Measurements from ENCODE around the gene MLLT6. TPM values are rescaled to one million over a fixed set of nuclear protein-coding genes. Genes with fewer than 3 reads are reported as not detected.

Gene MLLT6
- total and polyA plus RNA-seq, 2 of the 13 experiments (the other 11 are each of a cell fraction or from before 2014, with no cell fraction given): 50.7 to 69.5 TPM

DNA sequence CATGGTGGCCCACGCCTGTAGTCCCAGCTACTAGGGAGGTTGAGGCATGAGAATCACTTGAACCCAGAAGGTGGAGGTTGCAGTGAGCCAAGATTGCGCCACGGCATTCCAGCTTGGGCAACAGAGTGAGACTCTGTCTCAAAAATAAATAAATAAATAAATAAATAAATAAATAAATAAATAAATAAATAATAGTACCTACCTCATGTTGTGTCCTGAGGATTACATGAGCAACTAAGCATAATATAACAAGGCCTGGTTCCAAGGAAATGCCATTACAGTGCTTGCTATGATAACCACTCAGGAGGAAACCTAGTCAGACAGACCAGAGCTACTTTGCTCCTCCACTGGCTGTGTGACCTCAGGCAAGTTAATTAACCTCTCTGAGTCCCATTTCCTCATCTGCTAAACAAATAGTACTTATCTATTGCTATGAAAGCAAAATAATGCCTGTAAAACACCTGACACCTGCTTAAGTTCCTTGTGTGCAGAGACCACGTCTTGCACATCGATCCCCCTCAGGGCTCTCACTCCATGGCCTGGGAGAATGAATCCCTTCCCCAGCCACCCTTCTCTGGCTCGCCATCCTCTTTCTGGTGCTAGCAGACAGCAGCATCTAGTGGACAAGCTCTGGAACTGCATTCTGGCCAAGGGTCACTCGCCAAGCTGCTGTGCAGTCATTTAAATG is 37.8 kb upstream of the MLLT6 start (continued):
- TF ChIP-seq, protein P1, sequence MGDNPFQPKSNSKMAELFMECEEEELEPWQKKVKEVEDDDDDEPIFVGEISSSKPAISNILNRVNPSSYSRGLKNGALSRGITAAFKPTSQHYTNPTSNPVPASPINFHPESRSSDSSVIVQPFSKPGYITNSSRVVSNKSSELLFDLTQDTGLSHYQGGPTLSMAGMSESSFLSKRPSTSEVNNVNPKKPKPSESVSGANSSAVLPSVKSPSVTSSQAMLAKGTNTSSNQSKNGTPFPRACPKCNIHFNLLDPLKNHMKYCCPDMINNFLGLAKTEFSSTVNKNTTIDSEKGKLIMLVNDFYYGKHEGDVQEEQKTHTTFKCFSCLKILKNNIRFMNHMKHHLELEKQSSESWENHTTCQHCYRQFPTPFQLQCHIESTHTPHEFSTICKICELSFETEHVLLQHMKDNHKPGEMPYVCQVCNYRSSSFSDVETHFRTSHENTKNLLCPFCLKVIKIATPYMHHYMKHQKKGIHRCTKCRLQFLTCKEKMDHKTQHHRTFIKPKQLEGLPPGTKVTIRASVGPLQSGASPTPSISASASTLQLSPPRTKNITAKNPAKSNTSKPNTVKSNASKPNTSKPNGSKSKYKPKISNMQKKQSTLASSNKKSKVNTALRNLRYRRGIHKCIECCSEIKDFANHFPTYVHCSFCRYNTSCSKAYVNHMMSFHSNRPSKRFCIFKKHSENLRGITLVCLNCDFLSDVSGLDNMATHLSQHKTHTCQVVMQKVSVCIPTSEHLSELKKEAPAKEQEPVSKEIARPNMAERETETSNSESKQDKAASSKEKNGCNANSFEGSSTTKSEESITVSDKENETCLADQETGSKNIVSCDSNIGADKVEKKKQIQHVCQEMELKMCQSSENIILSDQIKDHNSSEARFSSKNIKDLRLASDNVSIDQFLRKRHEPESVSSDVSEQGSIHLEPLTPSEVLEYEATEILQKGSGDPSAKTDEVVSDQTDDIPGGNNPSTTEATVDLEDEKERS (CRISPR knock-in tag; IDR thresholded peaks at IDR 0.05): no peak; the same call in 1 of the 2 replicates
- TF ChIP-seq PCBP2 (optimal IDR thresholded peaks at IDR 0.05; ENCODE audit: low read depth, low read length, poor library complexity, severe bottlenecking) (no peak), TOE1 (CRISPR knock-in tag; IDR thresholded peaks at IDR 0.05) (0 out of 2 replicates have a peak, but pooled peaks have one; percentile 57), NFYC (CRISPR knock-in tag; IDR thresholded peaks at IDR 0.05) (no peak), ZNF546 (CRISPR knock-in tag; conservative IDR thresholded peaks at IDR 0.05) (no peak), ZSCAN12 (CRISPR knock-in tag; IDR thresholded peaks at IDR 0.05) (no peak), CC2D1A (CRISPR knock-in tag; IDR thresholded peaks at IDR 0.05) (no peak), REPIN1 (CRISPR knock-in tag; IDR thresholded peaks at IDR 0.05; ENCODE audit: borderline replicate concordance, low read depth) (peak; percentile 82; the same call in 1 of the 2 replicates), SATB2 (CRISPR knock-in tag; IDR thresholded peaks at IDR 0.05) (no peak), ZNF335 (CRISPR knock-in tag; IDR thresholded peaks at IDR 0.05) (peak; percentile 59; the same call in 1 of the 2 replicates), MBD4 (IDR thresholded peaks at IDR 0.05; ENCODE audit: borderline replicate concordance, low read length) (no peak), ZBTB7B (CRISPR knock-in tag; IDR thresholded peaks at IDR 0.05) (peak; percentile 80; the same call in 1 of the 2 replicates), KDM5B (CRISPR knock-in tag; IDR thresholded peaks at IDR 0.05; ENCODE audit: borderline replicate concordance) (peak; percentile 32; the same call in 1 of the 2 replicates), FOXK1 (CRISPR knock-in tag; IDR thresholded peaks at IDR 0.05; ENCODE audit: borderline replicate concordance, low read depth) (no peak), SSRP1 (CRISPR knock-in tag; IDR thresholded peaks at IDR 0.05) (0 out of 2 replicates have a peak, but pooled peaks have one; percentile 61), IKZF1 (IDR thresholded peaks at IDR 0.05) (no peak), ZBTB7A (CRISPR knock-in tag; IDR thresholded peaks at IDR 0.05) (0 out of 2 replicates have a peak, but pooled peaks have one; percentile 54), ZNF674 (CRISPR knock-in tag; IDR thresholded peaks at IDR 0.05; ENCODE audit: low read depth) (no peak), MAF1 (CRISPR knock-in tag; IDR thresholded peaks at IDR 0.05; ENCODE audit: borderline replicate concordance) (no peak)
- TF ChIP-seq, protein P2, sequence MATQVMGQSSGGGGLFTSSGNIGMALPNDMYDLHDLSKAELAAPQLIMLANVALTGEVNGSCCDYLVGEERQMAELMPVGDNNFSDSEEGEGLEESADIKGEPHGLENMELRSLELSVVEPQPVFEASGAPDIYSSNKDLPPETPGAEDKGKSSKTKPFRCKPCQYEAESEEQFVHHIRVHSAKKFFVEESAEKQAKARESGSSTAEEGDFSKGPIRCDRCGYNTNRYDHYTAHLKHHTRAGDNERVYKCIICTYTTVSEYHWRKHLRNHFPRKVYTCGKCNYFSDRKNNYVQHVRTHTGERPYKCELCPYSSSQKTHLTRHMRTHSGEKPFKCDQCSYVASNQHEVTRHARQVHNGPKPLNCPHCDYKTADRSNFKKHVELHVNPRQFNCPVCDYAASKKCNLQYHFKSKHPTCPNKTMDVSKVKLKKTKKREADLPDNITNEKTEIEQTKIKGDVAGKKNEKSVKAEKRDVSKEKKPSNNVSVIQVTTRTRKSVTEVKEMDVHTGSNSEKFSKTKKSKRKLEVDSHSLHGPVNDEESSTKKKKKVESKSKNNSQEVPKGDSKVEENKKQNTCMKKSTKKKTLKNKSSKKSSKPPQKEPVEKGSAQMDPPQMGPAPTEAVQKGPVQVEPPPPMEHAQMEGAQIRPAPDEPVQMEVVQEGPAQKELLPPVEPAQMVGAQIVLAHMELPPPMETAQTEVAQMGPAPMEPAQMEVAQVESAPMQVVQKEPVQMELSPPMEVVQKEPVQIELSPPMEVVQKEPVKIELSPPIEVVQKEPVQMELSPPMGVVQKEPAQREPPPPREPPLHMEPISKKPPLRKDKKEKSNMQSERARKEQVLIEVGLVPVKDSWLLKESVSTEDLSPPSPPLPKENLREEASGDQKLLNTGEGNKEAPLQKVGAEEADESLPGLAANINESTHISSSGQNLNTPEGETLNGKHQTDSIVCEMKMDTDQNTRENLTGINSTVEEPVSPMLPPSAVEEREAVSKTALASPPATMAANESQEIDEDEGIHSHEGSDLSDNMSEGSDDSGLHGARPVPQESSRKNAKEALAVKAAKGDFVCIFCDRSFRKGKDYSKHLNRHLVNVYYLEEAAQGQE (IDR thresholded peaks at IDR 0.05; ENCODE audit: borderline replicate concordance in 1 of 2, low read depth in 1 of 2, low read length in 2 of 2): no peak

All from HepG2 (cell line).